ENCODE measurements around the gene SEPTIN1. TPM values are rescaled to one million over a fixed set of nuclear protein-coding genes. Genes with fewer than 3 reads are reported as not detected.

The SEPTIN1 gene
- total RNA-seq, 1 donor from 2014 or later = 0.85 TPM

GRCh38 chr16:30395992-30396585 lies 13.7 kb upstream of the SEPTIN1 start:
- peak overlapping the region; percentile 81 for H3K4me3 Mint-ChIP-seq (ENCODE audit: unreplicated experiment)
- no peaks in the 10 kb centered on the region for H3K27me3 Mint-ChIP-seq (ENCODE audit: low read depth)
- TF ChIP-seq CTCF (IDR thresholded peaks at IDR 0.05) = no peak
- peak overlapping the region; percentile 87 for H3K27ac Mint-ChIP-seq (ENCODE audit: unreplicated experiment)
- peaks cover 2% of the 10 kb centered on the region for H3K36me3 Mint-ChIP-seq (ENCODE audit: low read depth)
- H3K9me3 Mint-ChIP-seq (ENCODE audit: low read depth) = no peaks in the 10 kb centered on the region
- no peak for DNase-seq (ENCODE audit: low spot score)
- H3K4me1 Mint-ChIP-seq (ENCODE audit: low read depth) = peaks cover 37% of the 10 kb centered on the region

GRCh38 chr16:30395155-30395991 lies 13.0 kb upstream of the SEPTIN1 start, which contains the start of gene ZNF48:
ZNF48 (plus strand) TSS chr16:30395420; CDS start chr16:30395795, 375 bp downstream.
- peak; percentile 58 for TF ChIP-seq CTCF (IDR thresholded peaks at IDR 0.05)
- Mint-ChIP-seq H3K4me1 (ENCODE audit: low read depth) (peaks cover 32% of the 10 kb centered on the region), H3K27ac (ENCODE audit: unreplicated experiment) (peak within 1 kb of the TSS; percentile 99), H3K36me3 (ENCODE audit: low read depth) (peaks cover 2% of the 10 kb centered on the region), H3K27me3 (ENCODE audit: low read depth) (no peaks in the 10 kb centered on the region), H3K4me3 (ENCODE audit: unreplicated experiment) (peak within 1 kb of the TSS; percentile 97), H3K9me3 (ENCODE audit: low read depth) (no peaks in the 10 kb centered on the region)
- peak; percentile 96 for DNase-seq (ENCODE audit: low spot score)

GRCh38 chr16:30394592-30395154 lies 12.3 kb upstream of the SEPTIN1 start:
- TF ChIP-seq CTCF (IDR thresholded peaks at IDR 0.05) = no peak
- H3K4me1 Mint-ChIP-seq (ENCODE audit: low read depth) = peaks cover 28% of the 10 kb centered on the region
- no peak for DNase-seq (ENCODE audit: low spot score)
- H3K27ac Mint-ChIP-seq (ENCODE audit: unreplicated experiment) = peak overlapping the region; percentile 99
- H3K4me3 Mint-ChIP-seq (ENCODE audit: unreplicated experiment) = peak overlapping the region; percentile 97
- peaks cover 2% of the 10 kb centered on the region for H3K36me3 Mint-ChIP-seq (ENCODE audit: low read depth)
- H3K27me3 Mint-ChIP-seq (ENCODE audit: low read depth) = no peaks in the 10 kb centered on the region
- H3K9me3 Mint-ChIP-seq (ENCODE audit: low read depth) = no peaks in the 10 kb centered on the region

- no peak overlapping the region for H3K27ac Mint-ChIP-seq (ENCODE audit: unreplicated experiment)
- H3K4me3 Mint-ChIP-seq (ENCODE audit: unreplicated experiment) = no peak overlapping the region
- no peak for DNase-seq (ENCODE audit: low spot score)
- peaks cover 12% of the 10 kb centered on the region for H3K4me1 Mint-ChIP-seq (ENCODE audit: low read depth)
- no peak for TF ChIP-seq CTCF (IDR thresholded peaks at IDR 0.05)
- no peaks in the 10 kb centered on the region for H3K36me3 Mint-ChIP-seq (ENCODE audit: low read depth)
- H3K9me3 Mint-ChIP-seq (ENCODE audit: low read depth) = no peaks in the 10 kb centered on the region
- H3K27me3 Mint-ChIP-seq (ENCODE audit: low read depth) = no peaks in the 10 kb centered on the region
These were observed 1.2 kb upstream of the SEPTIN1 start for GRCh38 chr16:30383521-30383920.

- H3K9me3 Mint-ChIP-seq (ENCODE audit: low read depth) = no peaks in the 10 kb centered on the region
- no peak overlapping the region for H3K27ac Mint-ChIP-seq (ENCODE audit: unreplicated experiment)
- no peak overlapping the region for H3K4me3 Mint-ChIP-seq (ENCODE audit: unreplicated experiment)
- H3K27me3 Mint-ChIP-seq (ENCODE audit: low read depth) = no peaks in the 10 kb centered on the region
- no peak for TF ChIP-seq CTCF (IDR thresholded peaks at IDR 0.05)
- DNase-seq (ENCODE audit: low spot score) = no peak
- no peaks in the 10 kb centered on the region for H3K36me3 Mint-ChIP-seq (ENCODE audit: low read depth)
- peaks cover 23% of the 10 kb centered on the region for H3K4me1 Mint-ChIP-seq (ENCODE audit: low read depth)
These were observed 895 bp downstream of the SEPTIN1 start for GRCh38 chr16:30381291-30382041.

All from chondrocyte (in vitro differentiated cells).